ENCODE measurements around the gene DNAI4.

DNA sequence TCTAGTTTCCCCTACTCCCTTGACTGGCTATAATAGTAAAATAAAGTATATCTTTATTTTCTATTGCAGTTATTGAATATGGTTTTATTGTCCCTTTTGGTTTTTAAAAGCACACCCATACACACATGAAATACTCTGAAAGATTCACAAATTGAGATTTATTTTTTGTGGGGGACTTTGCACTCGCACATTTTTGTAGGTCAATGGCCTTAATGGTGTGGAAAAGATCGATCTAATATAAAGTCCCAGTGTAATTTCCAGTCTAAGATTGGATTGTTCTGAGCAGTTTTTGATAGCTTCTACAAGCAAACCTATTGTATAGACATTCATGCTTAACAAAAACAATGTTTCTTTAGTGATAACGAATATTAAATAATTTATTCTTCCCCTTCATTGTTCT, 64.1 kb downstream of the DNAI4 start:
- TF ChIP-seq POLR2A (IDR thresholded peaks at IDR 0.05), result no peak
- TF ChIP-seq, protein P1, sequence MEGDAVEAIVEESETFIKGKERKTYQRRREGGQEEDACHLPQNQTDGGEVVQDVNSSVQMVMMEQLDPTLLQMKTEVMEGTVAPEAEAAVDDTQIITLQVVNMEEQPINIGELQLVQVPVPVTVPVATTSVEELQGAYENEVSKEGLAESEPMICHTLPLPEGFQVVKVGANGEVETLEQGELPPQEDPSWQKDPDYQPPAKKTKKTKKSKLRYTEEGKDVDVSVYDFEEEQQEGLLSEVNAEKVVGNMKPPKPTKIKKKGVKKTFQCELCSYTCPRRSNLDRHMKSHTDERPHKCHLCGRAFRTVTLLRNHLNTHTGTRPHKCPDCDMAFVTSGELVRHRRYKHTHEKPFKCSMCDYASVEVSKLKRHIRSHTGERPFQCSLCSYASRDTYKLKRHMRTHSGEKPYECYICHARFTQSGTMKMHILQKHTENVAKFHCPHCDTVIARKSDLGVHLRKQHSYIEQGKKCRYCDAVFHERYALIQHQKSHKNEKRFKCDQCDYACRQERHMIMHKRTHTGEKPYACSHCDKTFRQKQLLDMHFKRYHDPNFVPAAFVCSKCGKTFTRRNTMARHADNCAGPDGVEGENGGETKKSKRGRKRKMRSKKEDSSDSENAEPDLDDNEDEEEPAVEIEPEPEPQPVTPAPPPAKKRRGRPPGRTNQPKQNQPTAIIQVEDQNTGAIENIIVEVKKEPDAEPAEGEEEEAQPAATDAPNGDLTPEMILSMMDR (IDR thresholded peaks at IDR 0.05), result no peak

Measured in tibial nerve (tissue), 3 donors.